MM.1S (cell line): ENCODE measurements around the gene COBLL1.

Source experiments
- DNase-seq: peaks from one replicate; pipeline ENCODE4 v3.0.0-alpha.2; 2015
- H2AFZ ChIP-seq: fragments of 300-600 bp; sonication (generic); 2 replicates; pipeline ENCODE4 v1.6.0; 2016; ENCODE audit warnings: antibody characterized with exemption, low read length
- H3F3A ChIP-seq: fragments of 300-600 bp; sonication (generic); 2 replicates; pipeline ENCODE4 v1.6.1; 2016; ENCODE audit warnings: mild to moderate bottlenecking, antibody characterized with exemption, low read length, moderate library complexity, mixed read lengths; ENCODE audit not compliant: insufficient read depth
- H3K27ac ChIP-seq: fragments of 300-600 bp; sonication (generic); 2 replicates; pipeline ENCODE4 v1.5.1; 2016; ENCODE audit warnings: mild to moderate bottlenecking, low read length
- H3K27me3 ChIP-seq: fragments of 300-600 bp; sonication (generic); replicated peaks from 2 replicates; pipeline ENCODE4 v1.6.0; 2016; ENCODE audit warnings: low read length; ENCODE audit not compliant: insufficient read depth
- H3K36me3 ChIP-seq: fragments of 300-600 bp; sonication (generic); replicated peaks from 2 replicates; pipeline ENCODE4 v1.6.1; 2016; ENCODE audit warnings: mild to moderate bottlenecking, low read length, mixed read lengths; ENCODE audit not compliant: insufficient read depth
- H3K4me1 ChIP-seq: fragments of 300-600 bp; sonication (generic); 2 replicates; pipeline ENCODE4 v1.6.1; 2016; ENCODE audit warnings: low read length, mixed read lengths
- H3K4me2 ChIP-seq: fragments of 300-600 bp; sonication (generic); 2 replicates; pipeline ENCODE4 v1.6.0; 2016; ENCODE audit warnings: low read depth, low read length
- H3K4me3 ChIP-seq: fragments of 300-600 bp; sonication (generic); 2 replicates; pipeline ENCODE4 v1.5.1; 2016; ENCODE audit warnings: low read length, mixed read lengths
- H3K79me2 ChIP-seq: fragments of 300-600 bp; sonication (generic); 2 replicates; pipeline ENCODE4 v1.6.1; 2016; ENCODE audit warnings: mixed run types, low read length, mixed read lengths
- H3K9ac ChIP-seq: fragments of 300-600 bp; sonication (generic); 2 replicates; pipeline ENCODE4 v1.6.1; 2016; ENCODE audit warnings: low read length, mixed read lengths
- H3K9me2 ChIP-seq: fragments of 300-600 bp; sonication (generic); replicated peaks from 2 replicates; pipeline ENCODE4 v1.6.1; 2016; ENCODE audit warnings: mild to moderate bottlenecking, low read length, mixed read lengths; ENCODE audit not compliant: insufficient read depth
- H3K9me3 ChIP-seq: fragments of 300-600 bp; sonication (generic); replicated peaks from 2 replicates; pipeline ENCODE4 v1.6.1; 2016; ENCODE audit warnings: mild to moderate bottlenecking, low read length, mixed read lengths; ENCODE audit not compliant: insufficient read depth
- H4K20me1 ChIP-seq: fragments of 300-600 bp; sonication (generic); 2 replicates; pipeline ENCODE4 v1.6.1; 2016; ENCODE audit warnings: mild to moderate bottlenecking, low read length, moderate library complexity, mixed read lengths; ENCODE audit not compliant: insufficient read depth
- CTCF ChIP-seq: fragments of 300-600 bp; sonication (generic); IDR thresholded peaks from 2 replicates; pipeline ENCODE4 v1.5.1; 2016; ENCODE audit warnings: antibody characterized with exemption, low read length, mixed read lengths
- EZH2 ChIP-seq: fragments of 300-600 bp; sonication (generic); optimal IDR thresholded peaks from 2 replicates; pipeline ENCODE3; 2017; ENCODE audit warnings: low read depth, mild to moderate bottlenecking, antibody characterized with exemption, low read length, mixed read lengths
- EZH2phosphoT487 ChIP-seq: fragments of 300-600 bp; sonication (generic); IDR thresholded peaks from 2 replicates; pipeline ENCODE4 v1.6.1; 2018; ENCODE audit warnings: antibody characterized with exemption, low read length

Gene COBLL1

GRCh38 chr2:164690361-164690760, 151.3 kb downstream of the COBLL1 start:
- no peaks in the 10 kb centered on the region for H4K20me1 ChIP-seq
- H3K27ac ChIP-seq: no peak overlapping the region
- DNase-seq: no peak
- H3K27me3 ChIP-seq: no peaks in the 10 kb centered on the region
- H3F3A ChIP-seq: no peaks in the 10 kb centered on the region
- no peak overlapping the region for H3K9ac ChIP-seq
- H3K4me2 ChIP-seq: no peak overlapping the region
- no peaks in the 10 kb centered on the region for H3K9me3 ChIP-seq
- H3K4me3 ChIP-seq: no peak overlapping the region
- no peaks in the 10 kb centered on the region; the same call in 1 of the 2 replicates for H3K36me3 ChIP-seq
- no peaks in the 10 kb centered on the region for H3K79me2 ChIP-seq
- TF ChIP-seq EZH2 (no peak), CTCF (no peak), EZH2phosphoT487 (no peak)
- H3K4me1 ChIP-seq: no peaks in the 10 kb centered on the region
- H2AFZ ChIP-seq: no peak overlapping the region
- no peaks in the 10 kb centered on the region for H3K9me2 ChIP-seq

- no peaks in the 10 kb centered on the region for H3K79me2 ChIP-seq
- H3K9me3 ChIP-seq: no peaks in the 10 kb centered on the region
- no peak overlapping the region for H3K4me2 ChIP-seq
- no peaks in the 10 kb centered on the region; the same call in 1 of the 2 replicates for H3K36me3 ChIP-seq
- H3K9me2 ChIP-seq: no peaks in the 10 kb centered on the region
- H3K9ac ChIP-seq: no peak overlapping the region
- no peaks in the 10 kb centered on the region for H3K27me3 ChIP-seq
- TF ChIP-seq EZH2phosphoT487 (no peak), CTCF (no peak)
- H4K20me1 ChIP-seq: no peaks in the 10 kb centered on the region
- no peak for DNase-seq
- no peak overlapping the region for H3K27ac ChIP-seq
- H3K4me1 ChIP-seq: no peaks in the 10 kb centered on the region
- no peak overlapping the region for H2AFZ ChIP-seq
- no peak overlapping the region for H3K4me3 ChIP-seq
- no peaks in the 10 kb centered on the region for H3F3A ChIP-seq
These were observed 152.7 kb downstream of the COBLL1 start for GRCh38 chr2:164688896-164689419.

- no peaks in the 10 kb centered on the region for H3K36me3 ChIP-seq
- H2AFZ ChIP-seq: no peak overlapping the region
- H3K79me2 ChIP-seq: no peaks in the 10 kb centered on the region
- no peak for DNase-seq
- no peak overlapping the region for H3K9ac ChIP-seq
- H3K4me1 ChIP-seq: no peaks in the 10 kb centered on the region
- no peaks in the 10 kb centered on the region for H4K20me1 ChIP-seq
- no peaks in the 10 kb centered on the region for H3K9me3 ChIP-seq
- H3K27me3 ChIP-seq: no peaks in the 10 kb centered on the region
- H3K9me2 ChIP-seq: no peaks in the 10 kb centered on the region
- H3K4me3 ChIP-seq: no peak overlapping the region
- no peak overlapping the region for H3K4me2 ChIP-seq
- no peak for TF ChIP-seq EZH2phosphoT487
- TF ChIP-seq EZH2: no peak
- TF ChIP-seq CTCF: no peak
- no peaks in the 10 kb centered on the region for H3F3A ChIP-seq
- H3K27ac ChIP-seq: no peak overlapping the region
These were observed 160.6 kb downstream of the COBLL1 start for GRCh38 chr2:164681009-164681408.
